Gastroesophageal sphincter (tissue), 3 donors: ENCODE results near the gene BPIFA2.

Source experiments
- CTCF ChIP-seq, 4 experiments: fragments of 200-600 bp in 2 of 4; fragments of 450-650 bp in 2 of 4; sonication (generic) in 1 of 4; IDR thresholded peaks; one replicate each; pipeline ENCODE4 v1.5.1; 2017 to 2019; ENCODE audit warnings: antibody characterized with exemption in 4 of 4, mild to moderate bottlenecking in 2 of 4, moderate library complexity in 2 of 4
- POLR2A ChIP-seq, 2 donors: fragments of 450-650 bp; IDR thresholded peaks; one replicate each; pipeline ENCODE4 v1.6.1; 2017; ENCODE audit warnings: antibody characterized with exemption in 2 of 2, mild to moderate bottlenecking in 2 of 2, moderate library complexity in 1 of 2

GRCh38 chr20:33160681-33161080 is 7.3 kb upstream of the BPIFA2 start:
- TF ChIP-seq CTCF (IDR thresholded peaks at IDR 0.05): no peak
- no peak for TF ChIP-seq POLR2A (IDR thresholded peaks at IDR 0.05)
